ENCODE measurements around the gene POPDC2.
"Not testable (repeated sequence)": the region's sequence is repeated elsewhere in the genome, so short reads cannot be mapped to it uniquely, and the experiment has no call there.

The POPDC2 gene

GRCh38 chr3:119613872-119614271, 46.5 kb downstream of the POPDC2 start:
- no peak for DNase-seq (ENCODE audit: low read depth, low spot score)

GRCh38 chr3:119613201-119613600, 47.2 kb downstream of the POPDC2 start:
- DNase-seq (ENCODE audit: low read depth, low spot score), result no peak

DNA sequence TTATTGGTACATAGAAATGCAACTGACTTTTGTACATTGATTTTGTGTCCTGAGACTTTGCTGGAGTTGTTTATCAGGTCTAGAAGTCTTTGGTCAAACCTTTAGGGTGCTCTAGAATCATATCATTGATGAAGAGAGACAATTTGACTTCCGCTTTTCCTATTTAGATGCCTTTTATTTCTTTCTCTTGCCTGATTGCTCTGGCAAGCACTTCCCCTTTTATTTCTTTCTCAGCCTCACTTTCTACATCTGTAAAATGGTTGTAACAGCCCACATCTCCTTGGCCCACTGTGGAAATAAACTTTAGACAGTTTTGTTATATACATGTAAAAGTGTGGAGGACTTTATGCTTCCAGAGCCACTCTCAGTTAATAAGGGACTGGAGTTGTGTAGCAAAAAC, 48.7 kb downstream of the POPDC2 start:
- no peak for DNase-seq (ENCODE audit: low read depth, low spot score)

DNA sequence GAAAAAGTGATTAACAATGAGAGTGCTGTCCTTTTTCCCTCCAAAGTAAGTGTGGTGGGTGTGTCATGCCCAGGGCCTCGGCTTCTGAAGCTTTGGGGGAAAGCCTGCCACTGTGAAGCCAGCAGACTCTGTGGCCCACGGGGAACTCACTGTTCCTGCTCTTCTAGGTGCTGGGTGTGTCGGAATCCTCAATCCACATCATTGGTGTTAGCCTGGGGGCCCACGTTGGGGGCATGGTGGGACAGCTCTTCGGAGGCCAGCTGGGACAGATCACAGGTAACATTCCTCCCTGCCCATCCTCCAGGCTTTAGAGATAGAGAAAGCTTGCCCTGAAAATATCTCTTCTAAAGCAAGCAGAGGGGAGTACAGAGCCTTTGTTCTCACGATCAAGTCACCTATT, 51.1 kb downstream of the POPDC2 start:
- DNase-seq (ENCODE audit: low read depth, low spot score), result no peak

GRCh38 chr3:119608405-119609000, 51.9 kb downstream of the POPDC2 start:
- no peak for DNase-seq (ENCODE audit: low read depth, low spot score)

- no peak for DNase-seq (ENCODE audit: low read depth, low spot score)
These were observed 55.5 kb downstream of the POPDC2 start for GRCh38 chr3:119604878-119605277.

GRCh38 chr3:119602676-119603075, 57.7 kb downstream of the POPDC2 start:
- no peak for DNase-seq (ENCODE audit: low read depth, low spot score)

- DNase-seq (ENCODE audit: low read depth, low spot score), result no peak
These were observed 59.2 kb downstream of the POPDC2 start for GRCh38 chr3:119601154-119601553.

DNA sequence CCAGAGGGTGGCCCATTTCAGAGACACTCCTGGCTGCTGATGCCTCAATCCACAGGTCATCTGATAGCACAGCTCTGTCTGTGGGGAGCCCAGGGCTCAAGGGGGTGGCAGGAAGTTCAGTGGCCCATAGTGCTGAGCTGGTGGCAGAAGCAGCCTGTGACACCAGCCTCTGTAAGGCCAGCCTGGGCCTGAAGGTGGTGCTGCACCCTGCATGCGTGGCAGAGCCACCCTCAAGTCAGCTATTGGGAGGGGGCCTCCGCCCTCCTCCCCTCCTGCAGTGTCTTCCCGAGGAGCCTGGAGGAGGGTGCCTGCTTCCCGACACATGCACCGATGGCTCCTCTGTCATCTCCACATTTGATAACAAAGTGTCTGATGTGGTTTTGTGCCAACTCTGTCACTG, 59.7 kb downstream of the POPDC2 start:
- no peak for DNase-seq (ENCODE audit: low read depth, low spot score)

DNA sequence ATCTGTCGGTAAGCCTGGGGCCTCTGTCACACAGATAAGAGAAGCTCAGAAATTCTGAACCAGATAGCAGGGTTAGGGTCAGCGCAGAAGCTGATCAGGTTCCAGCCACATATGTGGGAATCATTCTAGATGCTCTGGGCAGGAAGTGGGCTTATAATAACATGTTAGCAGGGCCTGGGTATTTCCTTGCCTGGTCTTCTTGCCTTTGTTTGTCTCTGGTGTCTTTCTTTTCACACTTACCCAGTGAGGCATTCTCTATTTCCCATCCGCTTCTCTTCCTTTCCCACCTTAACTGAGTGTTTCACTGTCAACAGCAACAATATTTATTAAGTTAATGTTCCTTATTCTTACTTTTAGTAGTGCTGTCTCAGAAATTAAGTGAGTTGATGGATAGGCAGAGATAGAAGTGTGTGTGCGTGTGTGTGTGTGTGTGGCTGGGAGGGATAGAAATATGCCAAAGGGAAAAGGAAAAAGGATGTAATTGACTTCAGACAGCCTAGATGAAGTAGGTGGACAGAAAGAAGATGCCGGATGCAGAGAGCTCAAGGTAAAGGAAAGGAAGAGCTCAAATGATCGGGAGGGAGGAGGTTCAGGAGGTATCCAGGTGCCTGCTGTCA, 60.7 kb downstream of the POPDC2 start:
- DNase-seq (ENCODE audit: low read depth, low spot score), result no peak

GRCh38 chr3:119598410-119599098, 61.8 kb downstream of the POPDC2 start:
- DNase-seq (ENCODE audit: low read depth, low spot score), result no peak

DNA sequence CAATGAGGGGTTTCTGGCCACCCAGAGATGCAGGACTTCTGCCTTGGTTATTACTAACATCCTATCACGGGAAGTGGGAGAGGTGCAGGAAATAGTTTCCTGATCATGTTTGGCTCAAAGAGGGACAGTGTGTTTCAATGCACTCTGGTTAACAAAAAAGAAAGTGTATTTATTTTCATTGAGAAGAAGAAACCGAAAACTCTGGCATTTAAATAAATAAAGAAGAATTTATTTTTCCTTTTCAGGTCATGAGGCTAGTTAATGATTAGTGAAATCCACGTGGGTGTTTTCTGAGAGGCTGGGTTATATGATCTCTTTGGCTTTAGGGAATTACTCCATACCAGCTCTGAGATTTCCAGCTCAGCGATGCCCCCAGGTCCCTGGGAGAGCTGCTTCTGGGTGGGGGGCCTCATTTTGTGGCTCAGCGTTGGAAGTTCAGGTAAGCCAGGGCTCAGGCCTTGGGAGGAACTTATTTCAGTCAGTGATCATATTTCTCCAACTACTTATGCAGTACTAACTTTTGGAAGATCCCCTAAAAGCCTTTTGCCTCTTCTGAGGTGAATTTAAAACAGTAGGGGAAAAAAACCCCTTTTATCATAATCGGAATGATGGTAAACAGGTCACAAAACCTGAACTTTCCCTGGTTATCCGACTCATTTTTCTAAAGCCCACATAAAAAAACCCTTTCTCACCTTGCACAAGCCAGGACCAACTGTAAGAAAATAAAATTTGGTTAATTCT, 62.7 kb downstream of the POPDC2 start, which contains the start of gene PLA1A:
PLA1A (plus strand) TSS at position 338 of the 741 bp plus-strand sequence; CDS start at position 367, 29 bp downstream.
- no peak for DNase-seq (ENCODE audit: low read depth, low spot score)

GRCh38 chr3:119596398-119596797, 64.0 kb downstream of the POPDC2 start:
- DNase-seq (ENCODE audit: low read depth, low spot score), result no peak

DNA sequence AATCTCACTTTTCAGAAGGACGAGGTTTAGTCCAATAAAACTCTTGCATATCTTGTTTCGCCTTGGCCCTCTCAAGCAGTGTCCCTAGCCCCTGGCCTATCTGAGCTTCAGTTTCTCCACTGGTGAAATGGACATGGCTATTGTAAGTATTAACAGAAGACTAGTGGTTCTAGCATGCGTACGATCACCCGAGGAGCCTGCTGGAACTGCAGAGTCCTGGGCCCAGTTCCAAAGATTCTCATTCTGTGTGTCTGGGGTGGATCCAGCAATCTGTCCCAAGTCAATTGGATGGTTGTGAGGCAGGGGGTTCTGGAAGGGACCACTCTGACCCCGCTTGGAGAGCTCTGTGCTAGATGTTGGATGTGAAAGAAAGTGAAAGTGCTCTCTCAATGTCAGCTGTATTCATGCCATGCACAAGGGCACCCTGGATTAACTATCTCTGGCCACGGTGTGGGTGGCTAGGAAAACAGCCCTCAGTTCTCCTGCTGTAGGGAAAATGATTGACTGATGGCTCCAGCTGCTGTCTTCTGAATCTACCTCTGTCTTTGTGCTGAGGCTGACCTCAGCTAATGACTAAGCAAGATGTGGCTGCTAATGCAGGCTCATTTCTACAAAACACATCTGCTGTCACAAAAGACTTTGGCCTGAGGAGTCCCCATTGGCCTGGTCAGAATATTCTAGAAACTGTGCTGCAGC, 64.6 kb downstream of the POPDC2 start:
- no peak for DNase-seq (ENCODE audit: low read depth, low spot score)

- DNase-seq (ENCODE audit: low read depth, low spot score), result not testable (repeated sequence)
These were observed 65.5 kb downstream of the POPDC2 start for GRCh38 chr3:119594929-119595328.

GRCh38 chr3:119594066-119594465, 66.3 kb downstream of the POPDC2 start:
- no peak for DNase-seq (ENCODE audit: low read depth, low spot score)

DNA sequence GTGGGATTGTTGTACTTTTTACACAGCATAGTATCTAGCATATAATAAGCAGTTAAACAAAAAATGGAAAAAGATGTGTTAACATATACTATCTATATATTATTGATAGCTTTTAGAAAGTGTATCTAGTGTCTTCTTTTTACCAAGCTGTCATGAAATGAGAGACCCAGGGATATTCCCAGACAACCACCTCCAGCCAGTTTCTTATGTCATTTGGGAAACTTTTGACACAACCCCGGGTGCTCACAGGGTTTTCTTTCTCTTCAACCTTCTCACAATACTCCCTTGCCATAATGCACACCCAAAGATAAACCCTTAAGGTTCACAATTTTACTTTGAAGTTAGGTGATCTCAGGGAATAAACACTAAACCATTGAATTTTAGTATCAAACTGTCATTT, 67.5 kb downstream of the POPDC2 start:
- no peak for DNase-seq (ENCODE audit: low read depth, low spot score)
